Heart left ventricle (tissue), 16 donors: ENCODE data around the gene COL27A1. TPM values are rescaled to one million over a fixed set of nuclear protein-coding genes. Genes with fewer than 3 reads are reported as not detected.
A peak's percentile ranks its signal among the peaks of the same experiment; 100 is the strongest.

Source experiments
- ATAC-seq, 4 donors: fragments of 200-7000 bp; cut with Tn5 transposase; one replicate each; pipeline ENCODE4 v1.9.1; 2020 to 2022; ENCODE audit warnings: moderate library complexity in 4 of 4, mild to moderate bottlenecking in 3 of 4, moderate number of reproducible peaks in 1 of 4
- DNase-seq, 5 donors: peaks; one replicate each; pipeline ENCODE4 v3.0.0-alpha.2; 2020
- H3K27ac ChIP-seq, 12 donors: fragments of 200-600 bp; sonication (generic) in 4 of 12; one replicate each; pipeline versions ENCODE4 v1.5.0 to v1.8.0; 2016 to 2022; ENCODE audit warnings: mild to moderate bottlenecking in 2 of 12
- H3K27me3 ChIP-seq, 9 donors: fragments of 200-600 bp; sonication (generic) in 2 of 9; one replicate each; pipeline versions ENCODE4 v1.5.1 to v1.8.0; 2016 to 2022; ENCODE audit warnings: mild to moderate bottlenecking in 3 of 9
- H3K36me3 ChIP-seq, 9 donors: fragments of 200-600 bp; sonication (generic) in 2 of 9; one replicate each; pipeline versions ENCODE4 v1.5.0 to v1.8.0; 2018 to 2022; ENCODE audit warnings: mild to moderate bottlenecking in 2 of 9
- H3K4me1 ChIP-seq, 12 donors: fragments of 200-600 bp; sonication (generic) in 4 of 12; one replicate each; pipeline versions ENCODE4 v1.5.0 to v1.8.0; 2016 to 2022; ENCODE audit warnings: mild to moderate bottlenecking in 3 of 12
- H3K4me3 ChIP-seq, 12 donors: fragments of 200-600 bp; sonication (generic) in 4 of 12; one replicate each; pipeline versions ENCODE4 v1.5.0 to v1.8.0; 2017 to 2022; ENCODE audit warnings: mild to moderate bottlenecking in 9 of 12, moderate library complexity in 4 of 12
- H3K9me3 ChIP-seq, 12 donors: fragments of 200-600 bp; sonication (generic) in 4 of 12; one replicate each; pipeline versions ENCODE4 v1.5.0 to v1.8.0; 2016 to 2022; ENCODE audit warnings: mild to moderate bottlenecking in 1 of 12
- POLR2A ChIP-seq, 2 donors: fragments of 450-650 bp; IDR thresholded peaks; one replicate each; pipeline ENCODE4 v1.6.1; 2017; ENCODE audit warnings: antibody characterized with exemption in 2 of 2, mild to moderate bottlenecking in 2 of 2, moderate library complexity in 2 of 2
- whole genome bisulfite sequencing, 4 donors: extraction: QIAGEN DNeasy Blood & Tissue Kit in 2 of 4; methylation state at CpG; one replicate each; pipeline versions ENCODE4 v1.1.5 to v1.1.7; 2013 to 2018; 5-methylcytosine and 5-hydroxymethylcytosine counted together
- intact Hi-C, 10 donors: fragments of 100-400 bp; cut with DNase I; formaldehyde crosslinking; loops; one replicate each; pipeline versions ENCODE4 v1.11.1 to v1.14.2; 2022
- polyA plus RNA-seq, 2 donors: library from polyadenylated mRNA; stranded (reverse); fragments of 200-250 nt; gene quantifications; one replicate each; pipeline ENCODE4 v1.2.3, GENCODE V29; 2013
- total RNA-seq, 9 donors: library from RNA; depleted of rRNA in 2 of 9; stranded (reverse); fragments of >200 nt in 2 of 9; fragmentation: NEBNext Ultra II Directional in 3 of 9; extraction: Animal tissue kit (Norgen Biotek cat#: 25700) in 3 of 9; gene quantifications; one replicate each; pipeline versions ENCODE4 v1.1.0 to v1.2.4, GENCODE V29; 2016 to 2023
- TF ChIP-seq, protein P1 (sequence below), 12 donors: fragments of 200-600 bp; sonication (generic) in 4 of 12; IDR thresholded peaks; one replicate each; pipeline versions ENCODE4 v1.5.0 to v1.8.0; 2018 to 2022; ENCODE audit warnings: antibody characterized with exemption in 12 of 12, mild to moderate bottlenecking in 5 of 12
- donor health status: ischemic (EF 13 %, LVEDD 7.1; RV severe dilation, severe dysfunction).
- donor health status: healthy with polysubstance abuse.
- donor health status: DM: no; HTN: yes; CAD: no.
- donor health status: DM: no; HTN: no; CAD: no.
- donor health status: ischemic (EF 25% LVEDD 6.9; RV normal size, moderate dysfunction).
- donor health status: ischemic (EF 25% LVEDD 5.7; RV mildly dilated, moderate dysfunction).
- donor health status: healthy.
- donor health status: DM: yes; HTN: yes; CAD: no.
- donor health status: ischemic (EF 35%, LVEDD 5.7; RV mildly dilated, moderate dysfunction).
- donor health status: nonischemic (EF 11% LVEDD 7.7; RV severe dilation, severe dysfunction).
- donor health status: DM: yes; HTN: yes; CAD: no.
- donor health status: PGD.
- donor health status: ischemic (EF 29% LVEDD 5.4; RV normal size, mild dysfunction).
- donor health status: nonischemic (EF 23%, LVEDD 6.1; RV moderate dilation, normal function).

The COL27A1 gene
- total and polyA plus RNA-seq, 11 donors, result 2.3 to 14.2 (median 5.2) TPM

GRCh38 chr9:114138552-114138971 is 16.8 kb upstream of the COL27A1 start:
- WGBS, 4 donors, result 78 to 94% (median 82%) methylated on average over 8 of the region's 8 CpGs
- DNase-seq (no peak), ATAC-seq (no peak)
- Histone ChIP-seq H3K27ac (no peak overlapping the region), H3K4me3 (no peak overlapping the region), H3K36me3 (no peaks in the 10 kb centered on the region), H3K4me1 (peaks cover 0 to 34% (median 25%) of the 10 kb centered on the region in 12 donors), H3K27me3 (peaks cover 0 to 3% (median 0%) of the 10 kb centered on the region in 9 donors), H3K9me3 (no peaks in the 10 kb centered on the region)
- TF ChIP-seq, protein P1, sequence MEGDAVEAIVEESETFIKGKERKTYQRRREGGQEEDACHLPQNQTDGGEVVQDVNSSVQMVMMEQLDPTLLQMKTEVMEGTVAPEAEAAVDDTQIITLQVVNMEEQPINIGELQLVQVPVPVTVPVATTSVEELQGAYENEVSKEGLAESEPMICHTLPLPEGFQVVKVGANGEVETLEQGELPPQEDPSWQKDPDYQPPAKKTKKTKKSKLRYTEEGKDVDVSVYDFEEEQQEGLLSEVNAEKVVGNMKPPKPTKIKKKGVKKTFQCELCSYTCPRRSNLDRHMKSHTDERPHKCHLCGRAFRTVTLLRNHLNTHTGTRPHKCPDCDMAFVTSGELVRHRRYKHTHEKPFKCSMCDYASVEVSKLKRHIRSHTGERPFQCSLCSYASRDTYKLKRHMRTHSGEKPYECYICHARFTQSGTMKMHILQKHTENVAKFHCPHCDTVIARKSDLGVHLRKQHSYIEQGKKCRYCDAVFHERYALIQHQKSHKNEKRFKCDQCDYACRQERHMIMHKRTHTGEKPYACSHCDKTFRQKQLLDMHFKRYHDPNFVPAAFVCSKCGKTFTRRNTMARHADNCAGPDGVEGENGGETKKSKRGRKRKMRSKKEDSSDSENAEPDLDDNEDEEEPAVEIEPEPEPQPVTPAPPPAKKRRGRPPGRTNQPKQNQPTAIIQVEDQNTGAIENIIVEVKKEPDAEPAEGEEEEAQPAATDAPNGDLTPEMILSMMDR (IDR thresholded peaks at IDR 0.05), result no peak
- no peak for TF ChIP-seq POLR2A (IDR thresholded peaks at IDR 0.05)
- intact Hi-C loops, result loop anchor here in 1 of 10 donors (10.0 kb wide), 1 partner anchor 64 kb away; the partner anchor contains the start of gene AMBP

DNA sequence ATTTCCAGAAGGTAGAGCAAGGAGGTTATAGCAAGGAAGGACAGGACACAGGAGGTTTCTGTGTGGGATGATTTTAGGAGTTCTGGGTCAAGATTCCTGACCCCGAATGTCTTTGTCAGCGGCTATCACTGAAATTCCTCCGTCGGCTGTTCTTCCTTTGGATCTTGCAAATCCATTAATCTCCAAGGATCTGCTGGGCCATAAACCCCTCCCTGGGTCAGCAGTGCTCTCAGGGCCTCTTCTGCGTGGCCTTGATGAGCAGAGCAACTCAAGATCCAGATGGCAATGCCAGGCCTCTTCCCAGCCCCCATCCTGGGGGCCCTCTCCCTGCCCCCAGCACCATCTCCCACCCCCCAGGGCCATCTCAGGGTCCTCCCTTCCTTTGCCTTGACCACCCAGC is 16.3 kb upstream of the COL27A1 start:
- H3K27ac ChIP-seq, result no peak overlapping the region
- 62 to 75% (median 66%) methylated on average over 5 of the region's 5 CpGs for WGBS, 4 donors

GRCh38 chr9:114140401-114140800 is 14.9 kb upstream of the COL27A1 start:
- H3K4me3 ChIP-seq, result no peak overlapping the region
- intact Hi-C loops, result no loop called here
- peaks cover 0 to 34% (median 25%) of the 10 kb centered on the region in 12 donors for H3K4me1 ChIP-seq
- ATAC-seq, result no peak
- no peaks in the 10 kb centered on the region for H3K36me3 ChIP-seq
- H3K27ac ChIP-seq, result peak overlapping the region in 4 of 12 donors; percentile 1 to 38 (median 20)
- 82 to 94% (median 90%) methylated on average over 2 of the region's 2 CpGs for WGBS, 4 donors
- TF ChIP-seq, protein P1 (IDR thresholded peaks at IDR 0.05), result no peak
- TF ChIP-seq POLR2A (IDR thresholded peaks at IDR 0.05), result no peak
- no peak for DNase-seq
- peaks cover 0 to 3% (median 0%) of the 10 kb centered on the region in 9 donors for H3K27me3 ChIP-seq
- no peaks in the 10 kb centered on the region for H3K9me3 ChIP-seq

More for the DNA sequence above, 16.3 kb upstream of the COL27A1 start:
- TF ChIP-seq, protein P1 (IDR thresholded peaks at IDR 0.05), result no peak
- TF ChIP-seq POLR2A (IDR thresholded peaks at IDR 0.05), result no peak
- Histone ChIP-seq H3K4me3 (no peak overlapping the region), H3K27me3 (peaks cover 0 to 3% (median 0%) of the 10 kb centered on the region in 9 donors), H3K4me1 (peaks cover 0 to 34% (median 25%) of the 10 kb centered on the region in 12 donors), H3K9me3 (no peaks in the 10 kb centered on the region), H3K36me3 (no peaks in the 10 kb centered on the region)
- ATAC-seq, result no peak
- DNase-seq, result no peak
- intact Hi-C loops, result loop anchor here in 1 of 10 donors (10.0 kb wide), 1 partner anchor 64 kb away; the partner anchor contains the start of gene AMBP

GRCh38 chr9:114140850-114141249 is 14.5 kb upstream of the COL27A1 start:
- intact Hi-C loops, result no loop called here
- peaks cover 0 to 34% (median 25%) of the 10 kb centered on the region in 12 donors for H3K4me1 ChIP-seq
- peak in 3 of 4 donors; percentile 44 to 75 (median 61) for ATAC-seq
- no peaks in the 10 kb centered on the region for H3K36me3 ChIP-seq
- H3K9me3 ChIP-seq, result no peaks in the 10 kb centered on the region
- TF ChIP-seq, protein P1 (IDR thresholded peaks at IDR 0.05), result no peak
- no peak for TF ChIP-seq POLR2A (IDR thresholded peaks at IDR 0.05)
- DNase-seq, result no peak
- H3K27me3 ChIP-seq, result peaks cover 0 to 3% (median 0%) of the 10 kb centered on the region in 9 donors
- H3K4me3 ChIP-seq, result no peak overlapping the region
- 31 to 42% (median 34%) methylated on average over 4 of the region's 4 CpGs for WGBS, 4 donors
- peak overlapping the region in 9 of 12 donors; percentile 1 to 56 (median 38) for H3K27ac ChIP-seq
